Measurements from ENCODE around the gene FADS1. TPM values are rescaled to one million over a fixed set of nuclear protein-coding genes. Genes with fewer than 3 reads are reported as not detected.

Gene FADS1
- total RNA-seq, 4 donors from 2014 or later = 2.1 to 8.3 (median 7.1) TPM

- peaks cover 4 to 27% (median 10%) of the 10 kb centered on the region in 3 donors for H3K4me1 ChIP-seq
- no peaks in the 10 kb centered on the region for H3K36me3 ChIP-seq
- H3K9me3 ChIP-seq = no peaks in the 10 kb centered on the region
- DNase-seq = no peak
- WGBS, 2 donors = 47 to 48% methylated on average over 14 to 16 of the region's 17 CpGs
- H3K27ac ChIP-seq = no peak overlapping the region
- no peak for TF ChIP-seq POLR2A (IDR thresholded peaks at IDR 0.05)
- TF ChIP-seq, protein P1, sequence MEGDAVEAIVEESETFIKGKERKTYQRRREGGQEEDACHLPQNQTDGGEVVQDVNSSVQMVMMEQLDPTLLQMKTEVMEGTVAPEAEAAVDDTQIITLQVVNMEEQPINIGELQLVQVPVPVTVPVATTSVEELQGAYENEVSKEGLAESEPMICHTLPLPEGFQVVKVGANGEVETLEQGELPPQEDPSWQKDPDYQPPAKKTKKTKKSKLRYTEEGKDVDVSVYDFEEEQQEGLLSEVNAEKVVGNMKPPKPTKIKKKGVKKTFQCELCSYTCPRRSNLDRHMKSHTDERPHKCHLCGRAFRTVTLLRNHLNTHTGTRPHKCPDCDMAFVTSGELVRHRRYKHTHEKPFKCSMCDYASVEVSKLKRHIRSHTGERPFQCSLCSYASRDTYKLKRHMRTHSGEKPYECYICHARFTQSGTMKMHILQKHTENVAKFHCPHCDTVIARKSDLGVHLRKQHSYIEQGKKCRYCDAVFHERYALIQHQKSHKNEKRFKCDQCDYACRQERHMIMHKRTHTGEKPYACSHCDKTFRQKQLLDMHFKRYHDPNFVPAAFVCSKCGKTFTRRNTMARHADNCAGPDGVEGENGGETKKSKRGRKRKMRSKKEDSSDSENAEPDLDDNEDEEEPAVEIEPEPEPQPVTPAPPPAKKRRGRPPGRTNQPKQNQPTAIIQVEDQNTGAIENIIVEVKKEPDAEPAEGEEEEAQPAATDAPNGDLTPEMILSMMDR (IDR thresholded peaks at IDR 0.05) = no peak
- H3K4me3 ChIP-seq = peak overlapping the region; percentile 20 to 71 (median 44)
- intact Hi-C loops (cut with DNase I) = no loop called here
- H3K27me3 ChIP-seq = peaks cover 0 to 49% (median 0%) of the 10 kb centered on the region in 4 donors
These were observed 63.8 kb downstream of the FADS1 start for GRCh38 chr11:61752925-61753521.

DNA sequence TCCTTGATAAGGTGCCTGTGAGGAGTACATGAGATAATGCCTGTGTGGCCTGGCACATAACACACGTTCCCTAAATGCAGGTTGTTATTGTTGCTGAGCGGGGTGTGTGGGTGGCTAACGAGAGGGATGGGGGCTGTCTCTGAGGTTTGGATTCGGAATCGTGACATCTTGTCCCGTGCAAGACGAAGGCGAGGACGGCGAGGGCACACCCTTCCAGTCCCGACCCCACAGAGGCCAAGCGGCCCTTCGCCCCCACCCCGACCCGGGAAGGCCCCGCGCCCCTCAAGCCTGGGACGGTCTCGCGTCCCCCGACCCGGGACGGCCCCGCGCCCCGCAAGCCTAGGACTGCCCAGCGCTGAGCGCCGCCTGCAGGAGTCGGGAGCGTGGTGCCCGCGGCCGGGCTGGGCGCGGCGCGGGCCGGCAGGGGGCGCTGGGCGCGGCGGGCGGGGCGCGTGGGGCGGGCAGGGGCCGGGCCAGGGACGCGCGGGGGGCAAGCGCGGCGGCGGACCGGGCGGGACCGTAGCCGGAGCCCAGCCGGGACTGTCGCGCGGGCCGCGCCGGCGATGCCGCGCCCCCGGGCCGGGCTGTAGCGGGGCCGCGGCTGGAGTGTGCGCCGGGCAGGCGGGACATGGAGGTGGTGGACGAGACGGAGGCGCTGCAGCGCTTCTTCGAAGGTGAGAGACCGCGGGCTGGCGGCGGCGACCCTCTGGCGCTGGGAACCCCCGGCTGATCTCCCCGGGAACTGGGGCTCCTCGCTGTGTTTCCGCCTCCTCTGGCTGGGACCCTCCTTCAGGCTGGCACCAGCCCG lies 64.5 kb downstream of the FADS1 start, which contains the start of gene MYRF:
TSS of gene MYRF (plus strand) at position 520 of the 808 bp plus-strand sequence. CDS start at position 629, 109 bp downstream.
- Histone ChIP-seq H3K9me3 (no peaks in the 10 kb centered on the region), H3K36me3 (no peaks in the 10 kb centered on the region), H3K4me1 (peaks cover 4 to 34% (median 17%) of the 10 kb centered on the region in 3 donors), H3K27me3 (peaks cover 0 to 49% (median 0%) of the 10 kb centered on the region in 4 donors), H3K27ac (no peak within 1 kb of the TSS), H3K4me3 (peak within 1 kb of the TSS; percentile 20 to 71 (median 44))
- intact Hi-C loops (cut with DNase I) = no loop called here
- DNase-seq = no peak
- 11 to 14% methylated on average over 7 to 8 of the region's 93 CpGs for WGBS, 2 donors
- TF ChIP-seq, protein P1 (IDR thresholded peaks at IDR 0.05) = peak in 5 of 6 experiments; percentile 26 to 65 (median 49)
- TF ChIP-seq POLR2A (IDR thresholded peaks at IDR 0.05) = no peak

- no peak overlapping the region for H3K27ac ChIP-seq
- intact Hi-C loops (cut with DNase I) = no loop called here
- no peak for TF ChIP-seq POLR2A (IDR thresholded peaks at IDR 0.05)
- TF ChIP-seq, protein P1 (IDR thresholded peaks at IDR 0.05) = no peak
- WGBS, 2 donors = 78 to 87% methylated on average over 3 to 10 of the region's 14 CpGs
- H3K9me3 ChIP-seq = no peaks in the 10 kb centered on the region
- H3K36me3 ChIP-seq = no peaks in the 10 kb centered on the region
- no peak overlapping the region for H3K4me3 ChIP-seq
- peaks cover 0 to 49% (median 0%) of the 10 kb centered on the region in 4 donors for H3K27me3 ChIP-seq
- peaks cover 4 to 35% (median 17%) of the 10 kb centered on the region in 3 donors for H3K4me1 ChIP-seq
- no peak for DNase-seq
These were observed 65.4 kb downstream of the FADS1 start for GRCh38 chr11:61751384-61751783.

DNA sequence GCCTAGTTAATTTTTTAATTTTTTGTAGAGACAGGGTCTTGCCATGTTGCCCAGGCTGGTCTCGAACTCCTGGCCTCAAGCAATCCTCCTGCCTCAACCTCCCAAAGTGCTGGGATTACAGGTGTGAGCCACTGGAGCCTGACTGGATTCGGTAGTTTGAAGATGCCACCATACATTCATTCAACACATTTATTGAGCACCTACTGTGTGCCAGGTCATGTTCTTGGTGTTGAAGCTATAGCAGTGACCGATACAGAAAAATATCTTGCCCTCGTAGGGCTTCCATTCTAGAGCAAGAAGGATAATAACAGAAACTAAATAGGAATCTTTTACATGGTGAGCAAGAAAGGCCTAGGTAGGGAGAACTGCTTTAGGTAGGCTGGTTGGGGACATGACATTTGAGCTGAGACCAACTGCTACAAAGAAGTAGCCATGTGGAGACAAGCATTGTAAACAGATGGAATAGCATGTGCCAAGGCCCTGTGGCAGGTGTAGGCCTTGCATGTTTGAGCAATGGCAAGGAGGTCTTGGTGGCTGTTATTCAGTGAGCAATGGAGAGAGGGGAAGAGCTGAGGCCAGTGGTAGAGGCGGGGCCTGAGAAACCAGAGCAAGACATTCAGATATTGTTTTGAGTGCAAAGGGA lies 66.1 kb downstream of the FADS1 start:
- TF ChIP-seq, protein P1 (IDR thresholded peaks at IDR 0.05) = no peak
- TF ChIP-seq POLR2A (IDR thresholded peaks at IDR 0.05) = no peak
- H3K36me3 ChIP-seq = no peaks in the 10 kb centered on the region
- H3K27me3 ChIP-seq = peaks cover 0 to 49% (median 0%) of the 10 kb centered on the region in 4 donors
- 92 to 95% methylated on average over 4 to 5 of the region's 5 CpGs for WGBS, 2 donors
- peaks cover 4 to 40% (median 17%) of the 10 kb centered on the region in 3 donors for H3K4me1 ChIP-seq
- no peak overlapping the region for H3K27ac ChIP-seq
- H3K9me3 ChIP-seq = no peaks in the 10 kb centered on the region
- DNase-seq = no peak
- H3K4me3 ChIP-seq = no peak overlapping the region
- intact Hi-C loops (cut with DNase I) = no loop called here

Other genes starting within 250 kb of the FADS1 start
- gene SYT7, start 235.9 kb downstream of the FADS1 start, total RNA-seq = 1 to 10 TPM; 1.6 to 2.9 (median 1.9) TPM
- gene DAGLA, start 136.6 kb downstream of the FADS1 start, total RNA-seq = 1 to 10 TPM; 1.7 to 6.9 (median 2.9) TPM
- gene MYRF, start 64.4 kb downstream of the FADS1 start, total RNA-seq = under 1 TPM in 3 of 4 donors, not detected in 1; 0.09 to 0.95 (median 0.22) TPM
- gene TMEM258, start 24.4 kb downstream of the FADS1 start, total RNA-seq = 10 to 100 TPM; 32.3 to 54.2 (median 37.9) TPM
- gene FEN1, start 24.1 kb downstream of the FADS1 start, total RNA-seq = 10 to 100 TPM; 11.4 to 38.1 (median 23.5) TPM
- gene FADS2, start 11.3 kb upstream of the FADS1 start, total RNA-seq = 10 to 100 TPM in 1 of 4 donors, 1 to 10 TPM in 3; 2.2 to 13.7 (median 6.8) TPM
- gene FADS3, start 74.5 kb upstream of the FADS1 start, total RNA-seq = 10 to 100 TPM in 1 of 4 donors, 1 to 10 TPM in 3; 6.1 to 16.0 (median 7.1) TPM
- 10 to 100 TPM in 1 of 4 donors, 1 to 10 TPM in 2, under 1 TPM in 1; 0.15 to 10.3 (median 5.0) TPM for gene RAB3IL1, start 100.6 kb upstream of the FADS1 start, total RNA-seq
- gene BEST1, start 133.3 kb upstream of the FADS1 start, total RNA-seq = 1 to 10 TPM in 1 of 4 donors, under 1 TPM in 3; 0.08 to 2.7 (median 0.39) TPM
- 1,000 to 10,000 TPM in 1 of 4 donors, 100 to 1,000 TPM in 3; 716 to 1,904 (median 760) TPM for gene FTH1, start 150.6 kb upstream of the FADS1 start, total RNA-seq

Measured in esophagus squamous epithelium (tissue), 5 donors.